GM19239 (cell line): ENCODE results near the gene ZNF423.
"Not testable (repeated sequence)": the region's sequence is repeated elsewhere in the genome, so short reads cannot be mapped to it uniquely, and the experiment has no call there.

ENCODE experiments used
- DNase-seq: peaks from one replicate; pipeline ENCODE4 v3.0.0; 2011; ENCODE audit warnings: low spot score; ENCODE audit not compliant: insufficient read length
- FAIRE-seq: peaks from 2 replicates; lab custom pipeline; 2011; peaks lifted over from hg19 to GRCh38; lab: Jason Lieb, UNC

The ZNF423 gene

GRCh38 chr16:49578435-49579024 lies 277.4 kb downstream of the ZNF423 start:
- no peak for DNase-seq
- no peak for FAIRE-seq

- DNase-seq = no peak
- no peak for FAIRE-seq
These were observed 277.9 kb downstream of the ZNF423 start for GRCh38 chr16:49578018-49578417.

GRCh38 chr16:49576941-49577340 lies 279.0 kb downstream of the ZNF423 start:
- DNase-seq = no peak
- FAIRE-seq = no peak

- FAIRE-seq = no peak
- DNase-seq = no peak
These were observed 279.8 kb downstream of the ZNF423 start for GRCh38 chr16:49576173-49576494.

DNA sequence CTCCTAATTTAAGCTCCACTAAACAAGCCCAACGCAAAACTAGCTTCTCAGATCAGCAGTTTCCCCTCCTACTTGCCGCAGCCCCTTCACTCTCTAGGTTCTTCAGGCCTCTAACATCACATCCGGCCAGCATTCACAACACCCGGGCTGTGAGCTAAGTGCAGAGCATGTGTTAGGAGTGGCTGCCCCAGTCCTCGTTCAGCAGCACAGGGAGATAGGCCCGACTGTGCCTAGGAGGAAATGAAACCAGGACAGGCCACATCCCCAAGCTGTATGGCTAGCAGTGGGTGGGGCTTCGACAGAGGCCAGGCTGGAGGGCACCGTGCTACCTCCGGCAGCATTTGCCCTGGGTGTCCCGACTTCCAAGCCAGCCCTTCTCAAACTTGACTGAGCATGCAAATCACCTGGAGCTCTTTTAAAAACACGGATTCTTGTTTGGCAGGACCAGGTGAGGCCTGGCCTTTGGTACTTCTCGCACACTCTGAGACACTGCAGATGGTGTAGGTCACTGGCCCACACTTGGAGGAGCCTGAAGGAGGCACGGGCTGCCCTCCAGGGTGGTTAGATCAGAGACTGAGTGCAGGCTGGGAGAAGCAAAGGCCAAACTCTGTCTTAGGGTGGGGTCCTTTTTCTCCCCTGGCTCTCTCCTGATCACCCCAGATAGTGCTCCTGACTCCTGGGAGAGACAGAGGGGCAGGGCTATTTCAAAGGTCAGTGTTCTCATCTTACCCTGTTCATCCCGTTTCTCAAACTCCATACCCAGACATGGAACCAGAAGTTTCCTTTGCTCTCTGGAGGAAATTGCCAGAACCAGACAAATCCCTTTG lies 280.4 kb downstream of the ZNF423 start:
- peak; percentile 84 for FAIRE-seq
- DNase-seq = peak; percentile 61

GRCh38 chr16:49574826-49575225 lies 281.1 kb downstream of the ZNF423 start:
- no peak for DNase-seq
- FAIRE-seq = no peak

GRCh38 chr16:49567950-49568349 lies 288.0 kb downstream of the ZNF423 start:
- FAIRE-seq (no peak), DNase-seq (no peak)

GRCh38 chr16:49566432-49566831 lies 289.5 kb downstream of the ZNF423 start:
- no peak for FAIRE-seq

DNA sequence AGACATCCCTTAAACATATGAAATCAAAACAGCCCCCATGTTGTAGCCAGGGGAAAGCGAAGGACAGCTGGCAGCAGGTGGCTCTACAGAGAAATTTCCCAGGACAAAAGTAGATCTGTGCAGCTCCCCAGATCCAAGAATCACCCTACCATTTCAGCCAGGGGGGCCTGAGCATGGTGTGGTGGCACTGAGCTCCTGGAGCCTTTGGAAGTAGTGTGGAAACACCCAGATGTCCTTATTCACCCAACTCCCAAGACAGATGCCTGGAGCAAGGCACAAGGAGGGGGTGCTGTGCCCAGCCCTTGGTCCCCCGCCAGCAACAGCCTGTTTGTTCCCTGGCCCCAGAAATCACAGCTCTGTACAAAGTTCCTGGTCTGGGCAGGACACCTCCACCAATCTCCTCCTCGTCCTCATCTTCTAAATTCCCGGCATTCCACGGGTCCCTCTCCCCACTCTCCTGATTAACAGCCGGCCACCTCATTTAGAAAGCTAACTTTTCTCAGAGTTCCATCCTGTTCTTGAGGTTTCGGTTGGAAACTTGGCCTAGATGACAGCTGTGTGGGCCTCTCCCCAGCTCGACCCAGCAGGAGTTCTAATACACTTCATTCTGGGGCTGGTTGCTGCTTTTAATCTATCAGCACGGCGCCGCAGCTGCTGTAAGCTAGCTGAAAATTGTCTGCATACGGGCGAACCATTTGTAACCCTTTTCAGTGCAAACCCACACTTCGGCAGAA lies 291.2 kb downstream of the ZNF423 start:
- DNase-seq (no peak), FAIRE-seq (no peak)

More at GRCh38 chr16:49566432-49566831, 289.5 kb downstream of the ZNF423 start:
- DNase-seq = no peak

DNA sequence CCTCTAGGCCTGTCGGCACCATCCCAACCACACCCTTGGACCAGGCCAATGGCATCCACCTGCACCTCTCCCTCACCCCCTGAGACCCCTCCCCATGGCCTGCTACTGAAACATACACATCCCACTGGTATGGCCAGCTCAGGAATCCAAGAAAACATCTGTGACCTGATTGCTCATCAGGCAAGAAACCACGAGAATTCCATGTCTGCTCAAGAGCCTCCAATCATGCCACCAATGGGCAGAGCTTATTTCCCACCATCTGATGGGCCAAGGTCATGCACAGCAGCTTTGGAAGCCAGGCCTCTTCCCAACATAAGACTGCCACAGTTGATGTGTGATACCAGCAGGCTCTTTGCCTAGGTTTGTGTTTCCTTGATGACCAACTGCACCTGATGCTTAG lies 292.2 kb downstream of the ZNF423 start:
- FAIRE-seq (no peak), DNase-seq (no peak)

DNA sequence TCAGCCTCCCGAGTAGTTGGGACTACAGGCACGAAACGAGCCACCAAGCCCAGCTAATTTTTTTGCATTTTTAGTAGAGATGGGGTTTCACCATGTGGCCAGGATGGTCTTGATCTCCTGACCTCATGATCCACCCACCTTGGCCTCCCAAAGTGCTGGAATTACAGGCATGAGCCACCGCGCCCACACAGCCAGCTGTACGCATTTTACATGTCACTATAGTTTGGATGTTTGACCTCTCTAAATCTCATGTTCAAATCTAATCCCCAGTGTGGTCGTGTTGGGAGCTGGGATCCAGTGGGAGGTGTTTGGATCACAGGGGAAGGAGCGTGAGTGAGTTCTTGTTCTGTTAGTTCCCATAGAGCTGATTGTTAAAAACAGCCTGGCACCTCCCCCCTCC lies 293.0 kb downstream of the ZNF423 start:
- FAIRE-seq, DNase-seq: not testable (repeated sequence)

DNA sequence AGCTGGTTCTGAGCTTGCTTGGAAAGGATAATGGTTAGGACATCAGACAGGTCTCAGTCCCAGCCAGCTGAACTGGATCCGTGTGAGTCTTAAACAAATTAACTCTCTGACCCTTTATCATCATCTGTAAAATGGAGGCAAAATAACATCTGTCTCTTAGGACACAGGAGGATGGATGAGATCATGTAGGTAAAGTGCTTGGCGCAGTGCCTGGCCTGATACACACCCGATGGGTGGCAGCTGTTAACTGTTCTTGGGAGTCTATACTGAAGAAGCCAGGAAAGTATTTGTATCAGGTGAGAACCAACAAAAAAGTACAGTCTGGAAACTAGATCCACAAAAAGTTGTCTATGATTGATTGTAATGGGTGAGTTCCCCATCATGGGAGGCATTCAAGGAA lies 293.7 kb downstream of the ZNF423 start:
- FAIRE-seq (no peak), DNase-seq (no peak)

DNA sequence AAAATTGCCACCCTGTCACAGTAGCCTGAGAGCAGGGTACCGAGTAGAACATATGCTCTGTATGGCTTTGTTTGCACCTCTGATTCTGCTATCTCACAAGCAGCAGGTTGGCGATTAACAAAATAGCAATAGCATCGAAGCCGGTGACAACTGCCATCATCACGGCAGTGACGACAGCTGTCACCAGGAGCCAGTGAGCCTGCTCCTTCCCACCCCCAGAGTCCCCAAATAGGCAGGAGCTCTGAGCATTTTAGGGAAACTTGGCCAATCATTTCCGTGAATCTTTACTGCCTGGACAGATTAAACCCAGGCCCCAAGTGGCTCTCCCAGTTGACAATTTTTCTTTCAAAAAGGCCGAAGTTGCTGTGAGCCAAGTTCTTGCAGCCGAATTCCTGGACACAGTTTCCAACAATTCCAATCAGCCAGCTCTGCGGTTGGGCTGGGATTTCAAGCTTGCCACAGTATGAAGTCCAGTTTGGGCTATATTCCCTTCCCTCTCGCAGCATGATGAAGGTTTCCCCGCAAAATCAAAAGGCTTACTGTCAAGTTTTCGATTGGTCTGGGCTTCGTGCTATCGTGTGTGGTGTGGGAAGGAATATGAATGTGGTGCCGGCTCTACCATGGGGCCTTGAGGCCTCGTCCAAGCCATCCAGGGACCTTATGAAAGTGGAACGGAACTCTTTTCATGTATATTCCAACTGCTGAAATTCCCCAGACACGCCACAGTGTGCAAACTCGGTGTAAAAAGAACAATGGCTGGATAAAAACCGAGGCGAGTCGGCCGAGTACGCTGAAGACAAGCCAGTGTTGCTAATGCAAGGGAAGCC lies 295.7 kb downstream of the ZNF423 start:
- no peak for FAIRE-seq
- DNase-seq = no peak

DNA sequence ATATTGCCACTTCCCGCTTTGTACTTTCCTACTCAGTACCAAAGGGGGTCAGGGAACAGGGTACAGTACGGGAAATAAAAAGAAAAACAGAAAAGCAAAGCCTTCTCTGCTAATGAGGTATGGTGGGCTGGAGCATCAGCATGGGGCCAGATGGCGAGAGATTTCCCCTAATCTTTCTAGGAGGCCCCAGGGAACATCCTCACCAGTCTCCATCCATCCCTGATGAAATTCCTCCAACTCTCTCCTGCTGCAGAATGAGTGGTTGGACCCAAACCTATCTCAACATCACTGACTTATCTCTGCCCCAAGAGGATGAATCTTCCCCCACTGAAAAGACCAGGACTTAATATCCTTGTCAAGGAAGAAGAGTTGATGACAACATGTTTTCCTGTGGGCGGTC lies 296.7 kb downstream of the ZNF423 start:
- DNase-seq (no peak), FAIRE-seq (no peak)

- DNase-seq (no peak), FAIRE-seq (no peak)
These were observed 297.5 kb downstream of the ZNF423 start for GRCh38 chr16:49558451-49558850.

- DNase-seq (no peak), FAIRE-seq (no peak)
These were observed 299.1 kb downstream of the ZNF423 start for GRCh38 chr16:49556606-49557446.

DNA sequence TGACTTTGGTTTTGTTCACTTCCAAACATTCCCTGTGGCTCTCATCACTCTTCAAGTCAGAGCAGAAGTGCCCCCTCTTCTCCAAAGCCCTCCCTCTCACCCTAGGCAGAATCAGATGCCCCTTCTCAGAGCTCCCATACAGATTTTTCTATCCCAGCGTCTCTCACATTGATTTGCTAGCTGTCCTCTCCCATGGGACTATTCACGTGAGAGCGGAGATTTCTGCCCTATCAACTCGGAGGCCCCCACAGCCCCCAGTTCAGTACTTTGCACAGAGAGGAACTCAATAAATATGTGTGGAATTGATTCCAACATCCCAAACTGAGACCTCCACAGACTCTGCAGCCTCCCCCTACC lies 299.7 kb downstream of the ZNF423 start:
- DNase-seq (no peak), FAIRE-seq (no peak)

DNA sequence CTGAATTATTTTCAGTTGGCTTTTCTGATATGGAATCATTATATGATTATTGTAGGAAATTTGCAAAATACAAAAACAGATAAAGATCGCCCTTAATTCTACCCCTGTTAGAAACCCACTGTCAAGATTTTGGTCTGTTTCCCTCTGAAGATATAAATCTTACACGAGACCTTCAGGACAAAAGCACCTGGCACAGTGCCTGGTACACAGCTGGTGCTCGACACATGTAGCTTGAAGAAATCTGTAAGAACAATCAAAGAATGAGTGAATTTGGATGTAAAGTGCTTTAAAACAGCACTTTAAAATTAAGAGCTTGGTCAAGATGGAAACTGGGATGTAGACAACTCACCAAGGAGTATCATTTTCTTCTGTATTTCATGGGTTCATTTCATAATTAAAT lies 301.2 kb downstream of the ZNF423 start:
- DNase-seq = no peak
- FAIRE-seq = no peak

DNA sequence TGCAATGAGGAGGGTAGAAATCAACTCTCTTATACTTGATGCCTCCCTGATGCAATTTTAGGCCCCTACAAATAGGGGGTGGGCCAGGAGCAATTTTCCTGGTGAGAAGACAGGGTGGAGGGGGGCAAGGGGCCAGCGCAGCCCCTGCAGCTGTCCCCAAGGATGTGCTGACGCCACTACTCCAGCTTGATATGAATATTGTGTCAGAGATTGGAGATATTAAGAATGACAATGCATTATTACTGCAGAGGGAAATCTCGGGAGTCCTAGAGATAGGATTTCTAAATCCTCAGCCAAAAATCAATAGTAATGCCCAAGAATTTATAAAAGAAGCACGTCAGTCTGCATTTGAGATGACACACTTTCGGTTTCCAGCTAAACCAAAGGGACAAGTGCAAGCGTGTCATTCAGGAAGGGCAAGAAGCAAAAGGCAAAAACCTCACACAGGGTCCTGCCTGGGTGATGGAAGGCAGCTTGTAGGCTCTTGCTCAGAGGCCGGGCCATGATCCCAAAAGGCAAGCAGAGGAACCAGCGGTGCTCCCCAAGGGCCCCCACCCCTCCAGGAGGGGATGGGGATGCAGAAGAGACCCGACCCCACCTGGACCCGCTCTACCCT lies 303.5 kb downstream of the ZNF423 start:
- DNase-seq (no peak), FAIRE-seq (no peak)
